GM18867 (cell line): ENCODE results near the gene KCNQ1OT1.

ENCODE experiments used
- ATAC-seq: cut with Tn5 transposase; IDR thresholded peaks from one replicate; pipeline ENCODE4 v1.9.1; 2021; ENCODE audit warnings: mild to moderate bottlenecking, moderate library complexity; ENCODE audit not compliant: unreplicated experiment

The KCNQ1OT1 gene

GRCh38 chr11:2669634-2670469 lies 29.9 kb downstream of the KCNQ1OT1 start:
- ATAC-seq: no peak

GRCh38 chr11:2668876-2669275 lies 30.9 kb downstream of the KCNQ1OT1 start:
- ATAC-seq: no peak

- no peak for ATAC-seq
Observed at GRCh38 chr11:2667940-2668339, 31.9 kb downstream of the KCNQ1OT1 start.

- no peak for ATAC-seq
Observed at GRCh38 chr11:2666828-2667570, 32.8 kb downstream of the KCNQ1OT1 start.

- no peak for ATAC-seq
Observed at GRCh38 chr11:2666401-2666741, 33.4 kb downstream of the KCNQ1OT1 start.

- ATAC-seq: no peak
Observed at GRCh38 chr11:2665526-2666400, 34.0 kb downstream of the KCNQ1OT1 start.

- no peak for ATAC-seq
Observed at GRCh38 chr11:2664791-2665525, 34.8 kb downstream of the KCNQ1OT1 start.

- ATAC-seq: no peak
Observed at GRCh38 chr11:2664376-2664775, 35.4 kb downstream of the KCNQ1OT1 start.

- ATAC-seq: no peak
Observed at GRCh38 chr11:2663915-2664314, 35.9 kb downstream of the KCNQ1OT1 start.

- no peak for ATAC-seq
Observed at GRCh38 chr11:2663506-2663905, 36.3 kb downstream of the KCNQ1OT1 start.

- no peak for ATAC-seq
Observed at GRCh38 chr11:2662430-2663299, 37.1 kb downstream of the KCNQ1OT1 start.

GRCh38 chr11:2662024-2662312 lies 37.8 kb downstream of the KCNQ1OT1 start:
- no peak for ATAC-seq

GRCh38 chr11:2661173-2662023 lies 38.4 kb downstream of the KCNQ1OT1 start:
- no peak for ATAC-seq

- no peak for ATAC-seq
Observed at GRCh38 chr11:2660357-2660939, 39.3 kb downstream of the KCNQ1OT1 start.

- ATAC-seq: no peak
Observed at GRCh38 chr11:2657697-2658284, 42.0 kb downstream of the KCNQ1OT1 start.

GRCh38 chr11:2656859-2657258 lies 42.9 kb downstream of the KCNQ1OT1 start:
- no peak for ATAC-seq

GRCh38 chr11:2655834-2656622 lies 43.8 kb downstream of the KCNQ1OT1 start:
- ATAC-seq: no peak
